ENCODE measurements around the gene PANK4.

GRCh38 chr1:2469103-2469940 lies 57.1 kb downstream of the PANK4 start:
- no peak for TF ChIP-seq POLR2A (IDR thresholded peaks at IDR 0.05)
- TF ChIP-seq CTCF (IDR thresholded peaks at IDR 0.05) = no peak

Data from thyroid gland (tissue), 4 donors.